COLO668 (cell line): ENCODE data around the gene MAPT.
"Not testable (repeated sequence)": the region's sequence is repeated elsewhere in the genome, so short reads cannot be mapped to it uniquely, and the experiment has no call there.

ENCODE experiments used
- DNase-seq: peaks from one replicate; lab custom pipeline; 2025; ENCODE audit not compliant: unreplicated experiment; lab: John Stamatoyannopoulos, UW

The MAPT gene

GRCh38 chr17:45861165-45861564 is 33.2 kb upstream of the MAPT start:
- no peak for DNase-seq

DNA sequence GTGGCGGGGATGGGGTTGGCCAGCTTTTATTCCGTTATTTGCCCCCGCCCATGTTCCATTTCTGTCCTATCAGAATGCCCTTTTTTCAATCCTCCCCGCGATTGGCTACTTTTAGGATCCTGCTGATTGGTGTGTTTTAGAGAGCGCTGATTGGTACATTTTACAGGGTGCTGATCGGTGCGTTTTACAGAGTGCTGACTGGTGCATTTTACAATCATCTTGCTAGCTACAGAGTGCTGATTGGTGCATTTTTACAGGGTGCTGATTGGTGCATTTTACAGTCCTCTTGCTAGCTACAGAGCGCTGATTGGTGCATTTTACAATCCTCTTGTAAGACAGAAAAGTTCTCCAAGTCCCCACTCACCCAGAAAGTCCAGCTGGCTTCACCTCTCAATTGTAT is 32.2 kb upstream of the MAPT start:
- DNase-seq: not testable (repeated sequence)

DNA sequence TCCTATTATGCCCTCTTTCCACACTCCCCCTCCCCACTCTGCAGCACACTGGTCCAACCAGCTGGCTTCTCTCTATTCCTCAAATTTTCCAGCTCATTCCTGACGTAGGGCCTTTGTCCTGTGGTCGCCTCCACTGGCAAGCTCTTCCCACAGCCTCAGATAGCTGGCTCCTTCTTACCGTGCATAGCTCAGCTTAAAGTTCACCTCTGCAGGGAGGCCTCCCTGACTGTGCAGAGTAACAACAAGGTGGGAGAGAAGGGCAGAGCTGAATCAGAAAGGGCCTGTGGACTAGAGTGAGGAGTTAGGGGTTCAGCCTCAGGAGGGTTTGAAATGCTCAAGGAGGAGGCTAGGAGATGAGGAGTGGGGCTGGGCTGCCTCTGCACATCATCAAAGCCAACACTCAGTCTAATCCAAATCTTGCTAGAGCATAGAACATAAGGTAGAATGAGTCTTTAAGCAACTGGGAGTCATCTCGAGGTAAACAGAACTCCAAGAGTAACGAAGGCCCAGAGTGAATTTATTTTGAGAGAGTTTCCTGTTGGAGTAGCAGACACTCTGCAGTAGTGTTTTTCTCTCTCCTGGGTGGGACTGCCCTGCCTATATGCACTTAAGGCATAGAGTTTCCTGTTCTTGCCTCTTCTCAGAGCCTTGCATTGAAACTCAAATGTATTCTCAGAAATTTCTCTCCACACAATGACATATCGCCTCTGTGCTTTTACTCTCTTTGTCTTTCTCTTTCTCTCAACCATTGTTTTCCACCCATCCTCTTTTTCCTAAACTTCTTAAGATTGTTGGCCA is 30.3 kb upstream of the MAPT start:
- no peak for DNase-seq

GRCh38 chr17:45867171-45867570 is 27.2 kb upstream of the MAPT start:
- no peak for DNase-seq

- DNase-seq: no peak
Observed at GRCh38 chr17:45867702-45868101, 26.7 kb upstream of the MAPT start.

- no peak for DNase-seq
Observed at GRCh38 chr17:45868276-45868675, 26.1 kb upstream of the MAPT start.

- DNase-seq: no peak
Observed at GRCh38 chr17:45869676-45870341, 24.5 kb upstream of the MAPT start.

- no peak for DNase-seq
Observed at GRCh38 chr17:45870342-45870974, 23.9 kb upstream of the MAPT start.

- DNase-seq: no peak
Observed at GRCh38 chr17:45871718-45872117, 22.6 kb upstream of the MAPT start.

- no peak for DNase-seq
Observed at GRCh38 chr17:45873728-45874127, 20.6 kb upstream of the MAPT start.

- no peak for DNase-seq
Observed at GRCh38 chr17:45874151-45874550, 20.2 kb upstream of the MAPT start.

DNA sequence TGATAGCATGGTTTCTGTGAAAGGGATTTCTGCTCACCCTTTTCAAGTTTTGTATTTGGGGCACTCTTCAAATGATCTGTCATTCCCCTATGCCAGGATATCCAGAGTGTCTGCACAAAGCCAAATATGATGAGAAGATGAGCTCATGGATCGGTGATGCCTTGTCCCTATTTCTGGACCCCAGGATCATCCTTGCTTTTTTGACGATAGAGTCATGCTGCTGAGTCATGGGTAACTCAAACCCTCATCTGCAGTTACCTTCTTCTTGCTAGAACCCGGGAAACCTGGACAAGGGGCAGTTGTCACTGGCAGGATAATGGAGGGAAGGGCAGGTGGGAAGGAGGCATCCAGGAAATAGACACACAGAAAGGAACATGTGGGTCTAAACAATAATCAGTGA is 17.8 kb upstream of the MAPT start:
- no peak for DNase-seq

DNA sequence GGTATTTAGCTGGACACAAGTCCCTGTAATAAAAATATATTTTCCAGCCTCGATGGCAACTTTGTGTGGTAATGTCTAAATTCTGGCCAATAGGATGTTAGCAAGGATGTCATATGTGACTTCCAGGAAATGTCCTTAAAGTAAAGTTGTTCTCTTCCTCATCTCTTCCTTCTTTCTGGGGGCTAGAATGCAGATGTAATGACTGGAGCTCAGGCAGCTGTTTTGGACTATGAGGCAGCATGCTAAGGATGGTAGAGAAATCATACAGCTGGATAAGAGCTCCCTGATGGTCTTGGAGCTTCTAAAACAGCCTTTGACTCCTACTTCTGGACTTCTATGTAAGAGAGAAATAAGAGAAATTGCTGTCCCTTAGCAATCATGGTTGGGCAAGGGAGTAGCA is 16.9 kb upstream of the MAPT start:
- DNase-seq: no peak

DNA sequence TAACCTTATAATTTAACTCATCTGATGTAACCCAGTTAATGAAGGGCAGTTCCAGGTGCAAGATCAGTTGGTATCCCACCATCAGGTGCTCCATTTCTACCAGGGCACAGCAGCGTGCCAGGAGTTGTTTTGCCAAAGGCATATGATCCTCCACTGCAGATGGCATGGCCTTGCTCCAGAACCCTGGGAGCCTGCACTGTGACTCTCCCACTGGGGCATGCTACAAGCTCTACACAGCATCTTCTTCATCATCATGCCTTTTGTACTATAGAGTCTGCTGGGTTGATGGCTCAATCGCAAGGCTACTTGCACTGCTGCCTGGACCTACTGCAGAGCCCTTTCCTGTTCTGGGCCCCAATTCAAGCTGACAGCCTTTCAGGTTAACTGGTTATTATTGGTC is 11.3 kb upstream of the MAPT start:
- no peak for DNase-seq

GRCh38 chr17:45886852-45887251 is 7.5 kb upstream of the MAPT start:
- no peak for DNase-seq

- no peak for DNase-seq
Observed at GRCh38 chr17:45888392-45888791, 6.0 kb upstream of the MAPT start.

- no peak for DNase-seq
Observed at GRCh38 chr17:45889579-45889978, 4.8 kb upstream of the MAPT start.

GRCh38 chr17:45893725-45894021 is 681 bp upstream of the MAPT start:
- DNase-seq: no peak

DNA sequence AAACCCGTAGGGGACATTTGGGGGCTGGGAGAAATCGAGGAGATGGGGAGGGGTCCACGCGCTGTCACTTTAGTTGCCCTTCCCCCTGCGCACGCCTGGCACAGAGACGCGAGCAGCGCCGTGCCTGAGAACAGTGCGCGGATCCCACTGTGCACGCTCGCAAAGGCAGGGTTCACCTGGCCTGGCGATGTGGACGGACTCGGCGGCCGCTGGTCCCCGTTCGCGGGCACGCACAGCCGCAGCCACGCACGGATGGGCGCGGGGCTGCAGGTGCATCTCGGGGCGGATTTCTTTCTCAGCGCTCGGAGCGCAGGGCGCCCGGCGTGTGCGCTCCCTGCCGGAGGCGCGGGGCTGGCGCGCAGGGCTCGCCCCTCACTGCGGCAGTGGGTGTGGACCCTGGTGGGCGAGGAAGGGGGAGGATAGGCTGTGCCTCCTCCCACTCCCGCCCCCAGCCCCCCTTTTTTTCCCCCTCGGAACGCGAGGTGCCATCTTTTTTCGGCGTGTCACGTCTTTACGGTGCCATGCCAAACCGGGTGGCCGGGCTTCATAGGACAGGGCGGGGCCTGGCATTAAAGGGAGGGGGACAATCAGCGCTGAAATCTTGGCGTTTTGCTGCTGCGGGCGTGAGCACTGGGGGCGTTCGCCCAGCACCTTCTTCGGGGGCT is 1.1 kb downstream of the MAPT start:
- DNase-seq: peak; percentile 45

- DNase-seq: peak; percentile 9
Observed at GRCh38 chr17:45895969-45896785, 1.8 kb downstream of the MAPT start.
